A549 treated with RU486 at 1 μM for 4 hours (cell line): ENCODE measurements around the gene ZNF354B. TPM values are rescaled to one million over a fixed set of nuclear protein-coding genes. Genes with fewer than 3 reads are reported as not detected.

Source experiments
- total RNA-seq: library from RNA; stranded (reverse); fragments of 200-300 nt; extraction: Qiagen RNA extraction; gene quantifications from 5 replicates; pipeline ENCODE4 v1.2.3, GENCODE V29; 2022; ENCODE audit warnings: low read depth

Gene ZNF354B
- 2.8 to 6.2 TPM (median 4.8 TPM) in 5 replicates for total RNA-seq

DNA sequence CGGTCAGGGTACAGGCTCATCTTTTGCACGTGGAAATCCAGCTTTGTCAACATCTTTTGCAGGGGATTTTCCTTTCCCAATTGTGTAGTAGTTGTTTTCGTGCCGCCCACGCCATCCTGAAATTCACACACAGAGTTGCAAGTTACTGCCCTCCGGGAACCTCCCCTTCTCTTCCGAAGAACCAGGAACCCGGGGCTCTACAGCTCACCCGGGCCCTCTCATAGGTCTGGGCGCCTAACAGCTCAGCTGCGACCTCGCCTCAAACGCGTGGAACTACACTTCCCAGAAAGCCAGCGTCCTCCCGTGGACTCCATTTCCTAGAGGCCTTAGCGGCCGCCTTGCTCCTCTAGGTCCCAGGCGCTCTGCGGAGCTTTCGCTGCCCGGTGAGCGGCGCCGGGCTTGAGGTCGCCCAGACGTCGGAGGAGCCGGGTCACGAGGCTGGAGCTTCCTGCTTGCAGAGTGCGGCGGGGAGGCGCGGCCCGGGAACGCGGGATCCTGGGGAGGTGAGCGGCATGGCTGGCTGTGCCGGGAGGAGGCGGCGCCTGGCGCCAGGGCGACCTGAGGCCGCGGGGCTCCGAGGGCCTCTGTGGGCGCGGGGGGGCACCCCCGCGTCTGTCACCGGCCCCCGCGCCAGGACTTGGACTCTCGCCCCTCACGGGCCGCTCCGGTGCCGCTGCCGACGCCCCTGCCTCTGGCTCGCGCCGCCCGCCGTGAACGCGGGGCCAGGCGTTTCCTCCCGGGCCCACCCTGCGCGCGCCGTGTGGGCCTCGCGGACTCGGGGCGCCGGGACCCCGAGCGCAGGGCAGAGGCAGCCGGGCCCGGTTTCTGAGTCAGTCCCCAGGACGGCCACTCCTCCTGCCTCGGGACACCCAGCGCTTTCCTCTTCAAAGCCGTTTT is at the start of gene ZNF354B:
Gene ZNF354B, plus strand, starts transcription at position 329 of the 897 bp plus-strand sequence. CDS start 1,095 bp downstream, outside the sequence.

DNA sequence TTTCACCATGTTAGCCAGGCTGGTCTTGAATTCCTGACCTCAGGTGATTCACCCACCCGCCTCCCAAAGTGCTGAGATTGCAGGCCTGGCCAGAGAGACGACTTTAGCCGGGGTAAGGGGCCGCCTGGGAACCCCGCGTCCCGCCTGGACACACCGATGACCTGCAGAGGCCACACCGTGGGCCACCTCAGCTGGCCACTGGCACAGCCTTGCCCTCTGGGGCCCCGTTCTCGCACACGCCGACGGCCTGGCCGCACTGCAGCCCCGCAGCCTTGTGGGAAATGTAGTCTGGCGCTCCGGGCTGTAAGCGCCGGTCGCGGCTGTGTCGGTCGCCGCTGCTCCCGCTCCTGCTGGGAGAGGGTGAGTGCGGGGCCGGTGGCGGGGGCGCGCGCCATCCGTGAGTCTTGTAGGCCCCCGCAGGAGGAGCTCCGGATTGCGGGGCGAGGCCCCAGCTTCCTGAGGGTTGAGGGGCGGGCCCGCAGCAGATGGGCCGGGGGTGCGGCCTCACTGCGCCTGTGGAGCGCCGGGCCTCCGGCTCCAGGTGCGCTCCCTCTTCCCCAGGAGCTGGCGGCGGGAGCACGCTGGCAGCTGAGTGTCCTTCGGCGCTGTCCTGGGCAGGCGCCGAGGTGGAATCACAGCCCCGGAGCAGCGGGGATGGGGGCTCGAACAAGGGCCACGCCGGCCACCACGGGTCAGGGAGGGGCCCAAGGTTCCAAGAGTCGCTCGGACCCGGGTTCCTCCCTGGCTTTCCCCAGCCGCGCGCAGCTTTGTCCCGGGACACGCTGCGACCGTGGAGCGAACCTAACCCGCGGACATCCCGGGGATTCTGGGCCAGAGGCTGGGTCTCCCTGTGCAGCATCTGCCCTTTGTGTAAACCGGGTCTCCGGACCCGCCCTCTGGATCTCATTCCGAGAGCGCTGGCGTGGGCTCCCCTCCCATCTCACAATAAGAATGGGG is 36.1 kb downstream of the ZNF354B start, which contains the start of gene ZFP2:
Gene ZFP2, plus strand, starts transcription at position 299 of the 957 bp plus-strand sequence. CDS start 35,401 bp downstream, outside the sequence.

Other genes with a start within 250 kb of the ZNF354B start
- 8.7 to 10.2 TPM (median 8.9 TPM) in 5 replicates for gene CLK4, start 232.9 kb upstream of the ZNF354B start, total RNA-seq
- 4.7 to 7.9 TPM (median 7.6 TPM) in 5 replicates for gene ZNF354A, start 129.3 kb upstream of the ZNF354B start, total RNA-seq
- gene ZFP2, start 36.0 kb downstream of the ZNF354B start, total RNA-seq, result not detected in 5 replicates
- gene ZNF454, start 81.2 kb downstream of the ZNF354B start, total RNA-seq, result not detected in 5 replicates
- not detected in 5 replicates for gene GRM6, start 135.4 kb downstream of the ZNF354B start, total RNA-seq
- 0.43 to 1.1 TPM (median 0.60 TPM) in 5 replicates for gene ZNF879, start 163.9 kb downstream of the ZNF354B start, total RNA-seq
- 0.53 to 0.85 TPM (median 0.69 TPM) in 5 replicates for gene ZNF354C, start 200.4 kb downstream of the ZNF354B start, total RNA-seq